HG02588 (cell line): ENCODE results near the gene ATP2A1.
"Not testable (repeated sequence)": the region's sequence is repeated elsewhere in the genome, so short reads cannot be mapped to it uniquely, and the experiment has no call there.

ENCODE experiments used
- ATAC-seq: cut with Tn5 transposase; IDR thresholded peaks from one replicate; pipeline ENCODE4 v1.9.1; 2021; ENCODE audit warnings: mild to moderate bottlenecking, moderate library complexity; ENCODE audit not compliant: unreplicated experiment

ATP2A1 gene

GRCh38 chr16:28932339-28933141 is 54.3 kb downstream of the ATP2A1 start:
- no peak for ATAC-seq

GRCh38 chr16:28933171-28933570 is 54.9 kb downstream of the ATP2A1 start:
- no peak for ATAC-seq

- ATAC-seq, result no peak
Measured at GRCh38 chr16:28935346-28935745, 57.1 kb downstream of the ATP2A1 start.

- ATAC-seq, result no peak
Measured at GRCh38 chr16:28935924-28936783, 57.9 kb downstream of the ATP2A1 start.

GRCh38 chr16:28936784-28937155 is 58.5 kb downstream of the ATP2A1 start:
- ATAC-seq, result no peak

- ATAC-seq, result no peak
Measured at GRCh38 chr16:28937222-28937876, 59.1 kb downstream of the ATP2A1 start.

- ATAC-seq, result no peak
Measured at GRCh38 chr16:28938721-28939120, 60.4 kb downstream of the ATP2A1 start.

GRCh38 chr16:28939825-28940224 is 61.5 kb downstream of the ATP2A1 start:
- ATAC-seq, result not testable (repeated sequence)

- ATAC-seq, result no peak
Measured at GRCh38 chr16:28943281-28943680, 65.0 kb downstream of the ATP2A1 start.

- no peak for ATAC-seq
Measured at GRCh38 chr16:28946681-28947080, 68.4 kb downstream of the ATP2A1 start.

GRCh38 chr16:28950648-28951409 is 72.5 kb downstream of the ATP2A1 start, which contains the start of gene NFATC2IP:
NFATC2IP (plus strand) TSS chr16:28950937; CDS start chr16:28951012, 75 bp downstream.
- peak; percentile 88 for ATAC-seq

- peak; percentile 12 for ATAC-seq
Measured at GRCh38 chr16:28951410-28951943, 73.2 kb downstream of the ATP2A1 start.
